Upper lobe of left lung (tissue), 6 donors: ENCODE measurements around the gene EDN2. TPM values are rescaled to one million over a fixed set of nuclear protein-coding genes. Genes with fewer than 3 reads are reported as not detected.
A peak's percentile ranks its signal among the peaks of the same experiment; 100 is the strongest.

Experiments
- ATAC-seq, 2 donors: fragments of 200-7000 bp; cut with Tn5 transposase; one replicate each; pipeline ENCODE4 v1.9.1; 2022; ENCODE audit warnings: mild to moderate bottlenecking in 2 of 2, moderate library complexity in 2 of 2; ENCODE audit not compliant: low FRiP score in 2 of 2
- DNase-seq, 2 donors: peaks; one replicate each; pipeline ENCODE4 v3.0.0-alpha.2; 2019 to 2020
- H3K27ac ChIP-seq, 4 donors: fragments of 200-600 bp; sonication (generic); one replicate each; pipeline ENCODE4 v1.5.1; 2016 to 2019
- H3K27me3 ChIP-seq, 4 donors: fragments of 200-600 bp; sonication (generic); one replicate each; pipeline ENCODE4 v1.5.1; 2017 to 2019
- H3K36me3 ChIP-seq, 4 donors: fragments of 200-600 bp; sonication (generic); one replicate each; pipeline ENCODE4 v1.5.1; 2016 to 2019
- H3K4me1 ChIP-seq, 4 donors: fragments of 200-600 bp; sonication (generic); one replicate each; pipeline ENCODE4 v1.5.1; 2018 to 2019
- H3K4me3 ChIP-seq, 4 donors: fragments of 200-600 bp; sonication (generic); one replicate each; pipeline ENCODE4 v1.5.1; 2017 to 2019; ENCODE audit warnings: mild to moderate bottlenecking in 2 of 4, moderate library complexity in 1 of 4
- H3K9me3 ChIP-seq, 4 donors: fragments of 200-600 bp; sonication (generic); one replicate each; pipeline ENCODE4 v1.5.1; 2018 to 2019
- CTCF ChIP-seq, 6 experiments: fragments of 450-650 bp in 4 of 6; fragments of 200-600 bp in 2 of 6; sonication (generic) in 2 of 6; IDR thresholded peaks; one replicate each; pipeline ENCODE4 v1.5.1; 2016 to 2019; ENCODE audit warnings: antibody characterized with exemption in 6 of 6
- EP300 ChIP-seq, 4 donors: sonication (generic); formaldehyde crosslinking; IDR thresholded peaks; one replicate each; pipeline ENCODE4 v1.5.1; 2017; ENCODE audit warnings: antibody characterized with exemption in 4 of 4, control low read depth in 2 of 4
- POLR2A ChIP-seq, 4 donors: fragments of 450-650 bp; IDR thresholded peaks; one replicate each; pipeline ENCODE4 v1.5.1; 2016 to 2017; ENCODE audit warnings: antibody characterized with exemption in 4 of 4, mild to moderate bottlenecking in 2 of 4
- POLR2AphosphoS5 ChIP-seq, 2 donors: sonication (generic); formaldehyde crosslinking; IDR thresholded peaks; one replicate each; pipeline ENCODE4 v1.5.1; 2017; ENCODE audit warnings: antibody characterized with exemption in 2 of 2
- WGBS, 2 donors: methylation state at CpG; one replicate each; pipeline ENCODE4 v1.1.5; 2017 to 2018; 5-methylcytosine and 5-hydroxymethylcytosine counted together
- total RNA-seq, 6 donors: library from RNA; depleted of rRNA in 4 of 6; stranded (reverse); fragments of >200 nt in 4 of 6; gene quantifications; one replicate each; pipeline versions ENCODE4 v1.1.0 to v1.2.1, GENCODE V29; 2016 to 2021
- donor health status: DM: no; HTN: no; CAD: no; lungs with moderate emphysema.
- donor health status: DM: no; HTN: yes; CAD: no; lungs with severe emphysema.

EDN2 gene
- total RNA-seq, 6 donors from 2014 or later = 0.49 to 4.0 (median 0.77) TPM; not detected in 3

GRCh38 chr1:41494351-41495209 is 10.1 kb upstream of the EDN2 start:
- Histone ChIP-seq H3K36me3 (no peaks in the 10 kb centered on the region), H3K4me3 (no peak overlapping the region), H3K27me3 (no peaks in the 10 kb centered on the region), H3K4me1 (peaks cover 41 to 45% (median 43%) of the 10 kb centered on the region in 4 donors), H3K27ac (peak overlapping the region in 1 of 4 donors; percentile 90), H3K9me3 (no peaks in the 10 kb centered on the region)
- no peak for TF ChIP-seq POLR2A (IDR thresholded peaks at IDR 0.05)
- TF ChIP-seq EP300 (IDR thresholded peaks at IDR 0.05) = no peak
- TF ChIP-seq POLR2AphosphoS5 (IDR thresholded peaks at IDR 0.05) = no peak
- TF ChIP-seq CTCF (IDR thresholded peaks at IDR 0.05) = no peak
- DNase-seq = no peak
- 78 to 80% methylated on average over 16 to 17 of the region's 17 CpGs for WGBS, 2 donors
- ATAC-seq = no peak

- no peak overlapping the region for H3K4me3 ChIP-seq
- ATAC-seq (no peak), DNase-seq (no peak)
- H3K36me3 ChIP-seq = no peaks in the 10 kb centered on the region
- no peak overlapping the region for H3K27ac ChIP-seq
- 92 to 100% methylated on average over 3 to 9 of the region's 9 CpGs for WGBS, 2 donors
- TF ChIP-seq CTCF (IDR thresholded peaks at IDR 0.05) = no peak
- no peak for TF ChIP-seq EP300 (IDR thresholded peaks at IDR 0.05)
- no peak for TF ChIP-seq POLR2AphosphoS5 (IDR thresholded peaks at IDR 0.05)
- TF ChIP-seq POLR2A (IDR thresholded peaks at IDR 0.05) = no peak
- no peaks in the 10 kb centered on the region for H3K9me3 ChIP-seq
- peaks cover 34 to 37% (median 36%) of the 10 kb centered on the region in 4 donors for H3K4me1 ChIP-seq
- no peaks in the 10 kb centered on the region for H3K27me3 ChIP-seq
These were observed 9.3 kb upstream of the EDN2 start for GRCh38 chr1:41493626-41494350.

- Histone ChIP-seq H3K27me3 (no peaks in the 10 kb centered on the region), H3K36me3 (no peaks in the 10 kb centered on the region), H3K4me3 (no peak overlapping the region), H3K4me1 (peaks cover 27 to 32% (median 30%) of the 10 kb centered on the region in 4 donors), H3K27ac (no peak overlapping the region), H3K9me3 (no peaks in the 10 kb centered on the region)
- DNase-seq (no peak), ATAC-seq (peak in 1 of 2 donors; percentile 37)
- TF ChIP-seq POLR2AphosphoS5 (IDR thresholded peaks at IDR 0.05) (no peak), POLR2A (IDR thresholded peaks at IDR 0.05) (no peak), CTCF (IDR thresholded peaks at IDR 0.05) (no peak), EP300 (IDR thresholded peaks at IDR 0.05) (no peak)
- 95 to 100% methylated on average over 4 to 5 of the region's 5 CpGs for WGBS, 2 donors
These were observed 8.6 kb upstream of the EDN2 start for GRCh38 chr1:41493117-41493536.

GRCh38 chr1:41492341-41492848 is 7.9 kb upstream of the EDN2 start:
- Histone ChIP-seq H3K9me3 (no peaks in the 10 kb centered on the region), H3K4me1 (peaks cover 21 to 30% (median 24%) of the 10 kb centered on the region in 4 donors), H3K4me3 (no peak overlapping the region), H3K36me3 (no peaks in the 10 kb centered on the region), H3K27me3 (no peaks in the 10 kb centered on the region), H3K27ac (no peak overlapping the region)
- no peak for TF ChIP-seq EP300 (IDR thresholded peaks at IDR 0.05)
- peak; percentile 14 to 58 (median 39) for TF ChIP-seq CTCF (IDR thresholded peaks at IDR 0.05)
- WGBS, 2 donors = 58 to 72% methylated on average over 3 to 7 of the region's 7 CpGs
- ATAC-seq (no peak), DNase-seq (peak in 1 of 2 donors; percentile 45)
